GM19238 (cell line): Measurements from ENCODE around the gene SH3RF3.

ENCODE experiments used
- DNase-seq: peaks from one replicate; pipeline ENCODE4 v3.0.0; 2011; ENCODE audit warnings: low spot score; ENCODE audit not compliant: insufficient read length

Gene SH3RF3

DNA sequence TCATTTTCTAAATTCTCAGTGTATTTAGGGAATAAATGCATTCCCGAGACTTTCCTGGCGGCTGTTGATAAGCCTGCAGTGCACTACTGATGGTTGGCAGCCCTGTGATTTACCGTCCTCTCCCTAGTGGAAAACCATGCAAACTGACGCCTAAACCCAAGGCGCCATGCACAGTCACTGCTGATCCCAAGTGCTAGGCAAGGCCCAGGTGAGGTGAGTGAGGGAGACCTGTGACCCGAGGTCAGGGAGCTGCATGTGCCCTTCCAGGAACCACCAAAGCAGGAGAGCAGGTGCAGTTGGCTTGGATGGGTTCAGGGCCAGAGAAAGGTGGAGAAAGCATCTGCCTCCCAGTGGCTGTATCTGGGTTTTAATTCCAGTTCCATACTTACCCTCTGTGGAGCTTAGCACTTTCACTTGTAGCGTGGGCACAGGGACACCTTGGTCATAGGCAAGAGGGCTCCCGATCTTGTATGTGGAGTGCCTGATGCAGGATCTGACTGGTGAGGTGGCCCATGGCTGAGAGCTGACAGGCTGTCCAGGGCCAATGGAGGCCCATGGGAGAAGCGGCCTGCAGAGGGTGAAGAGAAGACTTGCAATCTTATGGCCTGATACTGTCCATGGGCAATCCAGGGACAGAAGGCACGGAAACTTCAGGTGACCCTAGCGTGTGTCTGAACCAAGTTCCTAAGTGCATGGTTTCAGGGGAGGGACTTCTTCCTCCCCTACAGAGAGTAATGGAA is 131.3 kb downstream of the SH3RF3 start:
- DNase-seq, result no peak

DNA sequence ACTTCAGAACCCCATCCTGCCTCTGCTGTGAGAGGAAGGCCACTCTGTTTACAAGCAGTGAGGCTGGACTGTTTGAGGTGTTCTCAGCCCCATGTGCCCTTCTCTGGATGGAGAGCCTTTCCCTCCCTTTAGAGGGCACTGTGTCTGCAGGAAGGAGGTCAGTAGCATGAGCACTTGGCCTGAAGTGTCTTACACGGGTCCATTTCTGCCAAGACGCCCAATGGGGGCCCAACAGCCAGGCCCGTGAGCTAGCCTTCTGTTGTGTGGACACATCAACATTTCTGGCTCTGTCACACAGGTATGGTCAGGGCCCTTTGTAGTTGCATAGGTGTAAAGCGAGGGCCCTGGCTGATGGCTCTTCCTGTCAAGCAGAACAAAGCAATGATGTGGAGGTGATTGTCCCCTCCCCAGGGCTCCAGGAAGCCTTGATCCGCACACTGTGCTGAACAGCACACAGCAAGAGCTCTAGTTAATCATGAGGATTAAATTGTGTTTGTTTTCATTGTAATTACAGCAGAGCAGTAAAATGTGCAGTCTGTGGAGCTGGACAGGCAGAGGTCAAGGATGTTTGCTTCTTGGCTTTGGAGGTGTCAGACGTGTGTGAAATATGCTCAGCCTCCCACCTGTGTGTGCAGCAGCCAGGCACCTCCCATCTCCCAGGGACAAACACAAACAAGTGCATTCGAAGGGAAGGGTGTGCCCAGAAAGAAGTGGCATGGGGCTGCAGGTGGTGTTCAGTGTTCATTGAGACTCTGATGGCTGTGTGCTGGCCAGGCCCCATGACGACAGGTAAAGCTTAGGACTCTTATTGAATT is 132.1 kb downstream of the SH3RF3 start:
- no peak for DNase-seq

DNA sequence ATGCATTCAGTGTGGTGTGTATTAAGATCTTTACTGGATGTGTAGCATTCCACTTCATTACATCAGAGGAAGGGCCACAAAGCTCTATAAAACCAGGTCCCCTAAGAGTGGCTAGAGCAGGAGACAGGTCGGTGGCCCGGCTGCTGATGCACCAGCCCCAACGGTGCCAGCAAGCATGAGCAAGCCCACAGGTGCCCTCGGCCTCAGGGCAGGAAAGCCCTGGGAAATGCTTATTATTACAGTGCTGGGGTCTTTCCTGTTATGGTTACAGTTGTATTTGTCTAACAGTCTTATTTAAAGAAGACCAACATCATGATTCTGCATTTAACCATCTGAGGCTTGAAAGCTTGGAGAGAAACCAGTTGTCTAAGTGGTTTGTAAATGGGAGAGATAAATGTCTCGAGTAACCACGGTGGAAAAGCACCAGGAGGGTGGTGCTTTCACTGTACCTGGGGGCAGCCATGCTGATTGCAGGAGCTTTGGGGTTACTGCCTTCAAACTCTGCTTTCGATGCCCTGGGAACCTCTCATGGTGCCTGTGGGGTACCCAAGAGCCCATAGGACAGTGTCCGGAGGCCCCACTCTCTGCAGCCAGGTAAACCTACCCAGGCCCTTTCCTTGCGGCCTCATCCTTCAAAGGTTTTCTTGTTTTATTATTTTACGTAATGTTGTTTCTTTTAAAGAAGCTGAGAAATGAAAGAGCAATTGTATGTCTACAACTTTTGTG is 133.1 kb downstream of the SH3RF3 start:
- no peak for DNase-seq

DNA sequence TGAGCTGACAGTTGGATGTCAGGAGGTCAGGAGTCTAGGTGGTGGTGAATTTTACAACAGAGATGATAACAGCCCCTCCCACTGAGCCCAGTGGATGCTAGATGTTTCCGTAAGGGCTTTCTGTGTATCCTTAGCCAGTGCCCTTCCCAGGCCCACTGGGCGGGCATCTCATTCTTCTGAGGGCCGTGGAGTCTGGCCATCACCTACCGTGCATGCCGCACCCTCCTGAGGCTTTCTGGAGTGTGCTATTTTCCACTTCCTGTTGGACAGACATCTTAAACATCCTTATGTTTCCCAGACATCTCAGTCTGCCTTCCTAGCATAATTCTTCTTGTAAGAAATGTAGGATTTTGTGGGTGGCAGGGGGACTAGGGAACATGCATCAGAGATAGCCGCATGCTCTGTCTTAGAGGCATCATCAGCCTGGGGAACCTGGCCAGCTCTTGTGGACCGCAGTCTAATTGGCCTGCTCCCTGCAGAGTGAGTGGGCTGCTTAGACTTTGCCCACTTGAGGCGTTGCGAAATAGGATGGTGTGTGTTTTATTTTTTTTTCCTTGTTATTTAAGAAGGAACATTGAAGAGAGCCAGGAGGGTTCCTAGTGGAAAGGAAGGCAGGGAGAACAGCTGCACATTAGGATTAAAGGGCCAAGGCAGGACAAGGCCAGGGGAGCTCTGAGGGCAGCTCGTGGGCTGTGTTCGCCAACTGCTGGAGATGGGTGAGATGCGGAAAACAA is 135.8 kb downstream of the SH3RF3 start:
- DNase-seq, result no peak

DNA sequence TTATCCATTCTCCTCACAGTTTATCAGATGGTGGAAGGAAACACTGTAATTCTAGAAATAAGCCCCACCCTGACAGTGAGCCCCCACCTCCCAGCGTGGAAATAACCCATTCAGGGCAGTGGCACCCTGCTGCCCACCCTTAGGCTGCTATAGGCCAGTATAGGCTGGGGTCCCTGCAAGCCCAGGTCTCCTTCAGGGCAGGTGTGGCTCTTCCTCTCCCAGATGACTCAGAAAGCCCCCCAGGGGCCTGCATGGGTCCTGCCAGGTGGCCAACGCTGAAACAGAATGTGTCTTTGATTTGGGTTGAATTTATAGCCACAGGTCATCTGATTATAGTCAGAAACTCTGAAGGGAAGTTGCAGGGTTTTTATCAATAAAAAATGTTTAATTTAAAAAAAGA is 136.4 kb downstream of the SH3RF3 start:
- DNase-seq, result no peak

DNA sequence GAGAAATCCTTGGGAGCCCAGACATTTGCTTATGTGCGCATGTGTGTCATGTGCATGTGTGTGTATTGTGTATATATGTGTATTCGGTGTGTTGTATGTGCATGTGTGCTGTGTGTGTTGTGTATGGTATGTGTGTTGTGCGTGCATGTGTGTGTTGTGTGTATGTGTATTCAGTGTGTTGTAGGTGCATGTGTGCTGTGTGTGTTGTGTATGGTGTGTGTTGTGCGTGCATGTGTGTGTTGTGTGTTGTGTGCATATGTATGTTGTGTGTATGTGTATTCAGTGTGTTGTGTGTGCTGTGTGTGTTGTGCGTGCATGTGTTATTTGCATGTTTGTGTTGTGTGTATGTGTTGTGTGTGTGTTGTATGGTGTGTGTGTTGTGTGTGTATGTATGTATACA is 136.9 kb downstream of the SH3RF3 start:
- DNase-seq, result no peak

DNA sequence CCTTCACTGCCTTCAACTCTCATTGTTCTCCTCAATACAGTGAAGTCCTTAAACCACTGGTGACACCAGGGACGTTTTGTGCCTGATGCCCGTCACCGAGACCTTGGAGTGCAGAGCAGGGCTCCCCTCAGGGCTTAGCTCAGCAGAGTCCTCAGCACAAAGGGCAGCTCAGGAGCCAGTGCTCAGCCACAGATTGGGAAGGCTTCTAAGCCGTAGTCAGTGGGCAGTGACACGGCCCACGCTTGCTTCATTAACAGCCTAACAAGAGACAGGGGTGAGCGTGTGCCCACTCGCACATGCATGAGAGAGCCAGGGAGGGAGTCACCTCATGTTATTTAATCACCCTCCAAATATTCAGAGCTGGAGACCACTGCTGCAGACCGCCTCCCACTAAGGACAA is 137.5 kb downstream of the SH3RF3 start:
- DNase-seq, result no peak

DNA sequence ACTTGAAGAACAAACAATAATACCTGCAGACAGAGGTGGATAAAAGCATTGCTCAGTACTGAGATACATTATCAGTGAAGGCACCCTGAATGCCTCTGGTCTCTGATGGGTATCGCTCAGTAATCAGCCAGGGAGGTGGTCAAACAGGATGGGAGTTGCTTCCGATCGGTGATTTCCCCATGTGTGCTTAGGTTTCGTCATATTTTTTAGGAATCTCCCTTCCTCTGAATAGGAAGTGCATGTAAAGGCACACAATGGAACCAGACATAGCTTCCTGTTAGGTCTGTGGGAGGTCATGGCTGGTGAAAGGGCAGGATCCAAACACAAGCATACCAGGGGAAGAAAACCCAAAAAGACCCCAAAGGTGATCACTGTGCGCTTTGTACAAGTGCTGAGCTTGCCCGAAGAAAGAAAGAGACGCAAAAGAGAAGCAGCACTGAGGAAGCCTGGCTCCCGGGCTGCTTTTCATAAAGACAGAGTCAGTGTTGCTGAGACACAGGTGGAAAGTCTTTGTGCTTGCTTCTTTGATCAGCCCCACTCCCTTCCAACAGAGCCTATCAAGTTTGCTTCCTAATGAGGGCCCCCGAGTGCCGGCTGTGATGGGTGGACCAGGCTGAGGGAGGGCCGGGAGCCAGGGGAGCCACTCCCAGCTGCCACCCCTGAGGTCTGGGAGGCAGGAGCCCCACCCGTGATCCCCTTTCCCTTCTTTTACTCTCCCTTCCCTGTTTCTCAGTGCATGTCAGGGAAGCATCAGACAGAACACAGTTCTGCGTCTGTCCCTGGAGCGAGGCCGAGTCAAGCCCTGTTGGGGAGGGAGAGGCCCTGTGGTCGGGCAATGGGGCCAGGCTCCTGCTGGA is 138.2 kb downstream of the SH3RF3 start:
- no peak for DNase-seq

DNA sequence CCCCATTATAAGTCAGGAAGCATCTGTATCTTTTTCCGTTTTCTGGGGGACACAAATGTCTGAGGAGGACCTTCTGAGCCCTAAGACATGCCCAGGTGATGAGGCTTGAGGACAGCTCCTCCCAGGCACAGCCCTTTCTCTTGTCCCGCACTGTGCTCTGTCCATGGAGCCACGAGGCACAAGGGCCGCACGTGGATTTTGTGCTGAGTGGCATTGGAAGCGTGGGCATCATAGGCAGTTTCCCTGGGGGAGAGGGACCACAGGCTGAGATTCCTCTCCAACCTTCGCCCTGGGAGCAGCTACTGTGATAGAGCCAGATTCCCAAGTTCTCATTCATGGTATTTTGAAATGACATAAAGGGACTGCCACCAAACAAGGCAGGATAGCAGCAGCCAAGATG is 139.9 kb downstream of the SH3RF3 start:
- DNase-seq, result no peak

DNA sequence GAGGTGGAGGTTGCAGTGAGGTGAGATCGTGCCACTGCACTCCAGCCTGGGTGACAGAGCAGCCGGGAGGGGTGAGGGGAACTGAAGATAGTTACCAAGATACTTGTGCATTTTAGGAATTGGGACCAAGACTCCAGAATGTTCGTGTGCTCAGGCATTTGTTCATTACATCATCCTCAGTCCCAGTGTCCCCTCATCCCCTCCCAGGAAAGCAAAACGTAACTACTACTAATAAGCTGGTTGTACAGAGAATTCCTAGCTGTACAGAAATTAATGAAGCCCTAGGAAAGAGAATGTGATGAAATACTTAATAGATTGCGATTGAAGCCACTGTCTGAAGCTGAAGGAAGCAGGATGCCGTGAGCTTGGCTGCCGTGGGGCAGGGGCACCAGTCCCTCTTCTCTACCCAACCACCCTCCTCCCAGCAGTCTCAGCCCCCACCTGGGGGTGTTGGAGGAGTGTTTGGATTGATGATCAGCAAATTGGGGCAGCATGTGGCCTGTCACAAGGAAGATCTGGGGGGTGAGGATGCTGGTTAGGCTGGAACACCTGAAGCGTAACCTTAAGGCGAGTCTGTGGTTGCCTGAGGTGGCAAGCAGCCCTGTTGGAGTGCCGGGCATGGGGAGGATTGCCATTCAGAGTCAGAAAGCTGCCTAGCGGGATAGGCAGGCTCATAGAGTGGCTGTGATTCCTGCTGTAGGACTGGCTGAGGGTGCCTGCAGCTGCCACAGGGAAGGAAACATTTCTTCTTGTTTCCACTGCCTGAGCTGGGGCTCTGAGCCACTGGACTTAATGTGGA is 140.9 kb downstream of the SH3RF3 start:
- DNase-seq, result no peak

DNA sequence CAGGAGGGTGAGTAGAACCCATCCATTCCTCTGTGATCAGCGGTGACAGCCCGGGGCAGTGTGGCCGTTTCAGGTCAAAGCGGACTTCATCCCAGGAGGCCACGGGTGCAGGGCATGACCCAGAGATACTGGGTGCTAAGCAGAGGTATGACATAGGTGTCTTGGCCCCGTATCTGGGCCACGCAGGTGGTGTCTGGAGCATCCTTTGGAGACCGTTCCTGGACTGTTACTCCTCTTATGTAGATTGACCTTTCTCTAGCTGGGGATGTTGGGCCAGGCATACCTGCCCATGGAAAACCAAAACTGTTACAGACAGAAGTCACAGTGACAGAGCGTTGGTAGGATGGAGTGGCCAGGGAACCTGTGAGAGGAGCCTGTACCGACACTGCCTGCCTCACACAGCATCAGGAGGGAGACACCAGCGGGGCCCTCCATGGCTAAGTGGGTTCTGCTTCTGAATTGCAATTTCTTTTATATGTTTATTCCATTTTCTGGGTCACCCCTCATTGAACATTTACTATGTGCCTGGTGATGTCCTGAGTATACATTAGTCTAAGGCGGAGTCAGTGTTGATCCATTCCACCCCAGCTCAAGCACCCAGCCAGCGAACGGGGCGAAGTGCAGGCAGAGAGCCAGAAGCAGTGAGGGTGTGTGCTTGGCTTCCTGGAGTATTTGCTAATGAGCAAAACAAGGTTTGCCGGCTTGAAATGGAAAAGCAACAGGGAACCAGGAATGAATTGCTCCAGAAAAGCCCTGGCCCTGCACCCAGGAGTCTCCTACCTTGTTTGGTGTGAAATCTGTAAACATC is 141.7 kb downstream of the SH3RF3 start:
- no peak for DNase-seq

DNA sequence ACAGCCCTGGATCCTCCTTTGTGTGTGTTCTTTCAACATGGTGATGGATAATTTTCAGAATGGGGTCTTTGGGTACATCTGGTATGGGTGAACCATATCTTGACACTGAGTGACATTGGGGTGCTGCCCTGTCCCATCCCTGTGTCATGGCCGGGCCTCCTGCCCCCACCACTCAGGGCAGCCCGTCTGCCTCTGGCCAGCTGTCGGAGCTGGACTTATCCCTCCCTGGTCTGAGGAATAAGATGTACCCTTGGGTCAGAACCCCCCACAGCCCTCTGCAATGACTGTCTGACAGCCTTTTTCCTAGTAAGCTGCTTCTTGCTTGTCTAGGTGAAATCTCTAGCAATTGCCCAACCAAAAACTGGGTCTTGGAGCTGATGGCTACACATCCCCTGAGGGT is 142.9 kb downstream of the SH3RF3 start:
- DNase-seq, result no peak

DNA sequence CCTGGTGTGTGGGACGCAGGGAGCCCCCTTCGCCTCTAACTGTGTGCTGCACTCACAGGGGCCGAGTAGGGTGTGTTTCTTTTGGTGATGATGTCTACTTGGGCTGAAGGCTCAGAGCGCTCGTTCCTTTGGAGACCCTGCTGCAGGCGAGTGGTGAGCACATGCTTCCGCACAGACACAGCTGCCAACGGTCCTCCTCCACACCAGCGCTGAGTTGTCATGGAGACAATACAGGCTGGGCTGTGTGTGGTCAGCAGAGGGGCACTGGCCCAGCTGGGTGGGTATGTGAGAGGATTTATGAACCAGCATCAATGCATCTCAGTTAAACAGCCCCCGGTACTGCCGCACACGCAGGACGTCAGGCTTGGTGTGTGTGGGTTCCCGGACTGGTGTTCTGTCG is 143.5 kb downstream of the SH3RF3 start:
- no peak for DNase-seq

DNA sequence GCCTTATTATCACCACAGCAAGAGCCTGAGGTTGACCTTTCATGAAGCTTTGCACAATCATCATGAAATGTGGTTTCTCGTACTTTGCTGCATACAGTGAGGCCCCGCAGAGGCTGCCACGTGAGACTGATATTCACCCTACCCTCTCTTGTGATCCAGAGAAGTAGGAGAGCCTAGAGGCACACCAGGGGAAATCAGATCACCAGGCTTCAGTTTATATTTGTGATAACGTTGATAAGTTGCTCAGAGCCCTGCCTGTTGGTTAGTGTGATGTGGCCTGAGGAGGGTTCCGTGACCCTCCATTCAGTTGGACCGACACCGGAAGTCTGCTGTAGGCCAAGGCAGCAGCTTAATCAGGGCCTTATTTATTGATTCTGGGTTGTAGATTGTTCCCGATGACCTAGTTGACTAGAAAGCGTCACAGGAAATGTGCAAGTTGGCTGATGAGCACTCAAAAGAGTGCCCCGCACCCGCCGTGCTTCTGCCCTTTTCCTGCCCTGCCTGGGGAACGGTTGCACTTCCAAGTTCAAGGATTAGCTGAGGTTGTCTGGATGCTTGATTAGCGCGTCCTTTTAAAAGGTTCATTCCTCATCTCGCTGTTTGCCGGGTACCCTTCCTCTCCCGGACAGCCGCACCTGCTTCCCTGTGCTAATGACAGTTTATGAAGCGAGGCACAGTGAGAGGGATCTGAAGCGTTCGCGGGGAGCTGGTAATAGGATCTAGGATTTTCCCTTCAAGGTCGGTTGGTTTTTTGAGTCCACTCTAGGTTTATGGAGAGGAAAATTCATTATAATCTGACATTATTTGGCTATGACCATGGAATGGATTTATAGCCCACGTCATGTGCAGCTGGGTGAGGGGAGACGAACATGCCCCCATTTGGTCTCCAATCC is 146.4 kb downstream of the SH3RF3 start:
- no peak for DNase-seq

DNA sequence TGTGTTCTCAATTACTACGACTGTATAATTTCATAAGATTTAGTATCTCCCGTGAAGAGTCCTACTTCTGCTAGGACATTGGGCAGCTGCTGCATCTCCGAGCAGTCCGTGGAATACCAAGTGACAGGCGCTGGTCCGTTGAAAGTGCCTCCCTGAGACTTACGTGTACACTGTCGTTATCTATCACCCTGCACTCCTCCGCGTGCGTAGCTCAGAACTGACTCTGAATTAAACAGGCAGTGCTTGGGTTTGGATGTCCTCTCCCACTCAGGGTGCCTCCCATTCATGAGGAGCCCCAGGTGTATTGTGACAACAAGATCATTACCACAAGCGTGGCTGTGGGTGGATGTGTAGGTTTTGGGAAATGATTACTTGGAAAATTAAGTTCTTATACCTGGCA is 148.4 kb downstream of the SH3RF3 start:
- DNase-seq, result no peak

DNA sequence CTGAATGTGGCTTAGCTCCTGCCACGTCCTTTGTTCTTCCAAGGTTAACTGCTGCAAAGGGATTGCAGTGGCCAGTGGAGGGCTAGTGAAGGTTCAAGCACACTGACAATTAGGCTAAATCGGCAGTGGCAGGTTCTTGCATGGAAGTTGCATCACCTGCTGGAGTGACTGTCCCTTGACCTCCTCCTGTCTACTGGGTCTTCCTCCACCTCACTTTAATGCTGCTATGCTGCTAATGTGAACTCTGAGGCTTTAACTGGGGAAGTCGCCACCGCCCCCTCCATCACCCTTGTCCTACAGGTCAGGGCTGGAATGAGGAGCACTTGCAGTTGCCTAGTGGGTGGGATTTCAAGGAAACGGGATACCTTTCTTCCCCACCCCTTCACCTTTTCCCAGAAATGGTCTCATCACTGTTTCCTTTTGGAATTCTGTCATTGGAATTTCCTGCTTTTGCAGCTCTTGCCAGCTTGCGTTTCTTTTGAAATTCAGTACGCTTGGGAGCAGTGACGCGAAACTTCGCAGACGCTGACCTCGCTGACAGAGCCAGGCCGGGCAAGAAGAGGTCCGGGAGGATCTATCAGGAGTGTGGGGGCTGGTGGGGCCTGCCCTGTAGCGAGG is 150.3 kb downstream of the SH3RF3 start:
- DNase-seq, result no peak

DNA sequence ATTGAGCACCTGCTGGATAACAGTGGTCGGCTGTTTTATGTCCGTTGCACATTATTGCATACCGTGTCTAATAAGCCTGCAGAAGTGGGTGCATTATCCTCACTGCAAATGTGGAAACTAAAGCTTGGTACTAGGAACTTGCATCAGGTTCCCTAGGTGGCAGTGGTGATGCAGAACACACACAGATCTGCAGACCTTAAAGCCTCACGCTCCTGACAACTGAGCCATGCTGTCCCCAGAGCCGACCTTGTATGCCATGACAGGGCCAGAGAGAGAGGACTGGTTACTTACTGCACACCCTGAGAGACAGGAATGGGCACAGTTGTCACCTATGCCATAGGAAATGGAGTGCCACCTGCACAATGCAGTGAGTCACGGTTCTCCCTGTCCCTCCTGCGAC is 151.8 kb downstream of the SH3RF3 start:
- DNase-seq, result no peak

DNA sequence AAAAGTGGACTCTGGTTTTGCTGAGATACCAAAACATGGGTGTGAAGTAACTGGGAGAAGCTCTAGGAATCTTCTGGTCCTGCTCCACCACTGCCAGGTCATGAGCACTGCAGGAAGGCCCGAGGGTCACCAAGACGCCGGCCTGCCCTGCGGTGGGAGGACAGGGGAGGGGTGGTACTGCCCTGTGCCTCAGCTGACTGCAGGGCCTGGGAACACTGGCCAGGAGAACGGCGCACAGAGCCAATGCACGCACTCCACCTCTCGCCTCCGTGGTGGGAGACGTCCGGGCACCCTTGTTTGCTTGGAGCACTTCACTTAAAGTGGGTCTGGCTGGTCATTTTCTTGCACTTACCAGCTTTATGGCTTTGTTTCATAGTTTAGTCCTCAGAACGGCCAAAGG is 153.4 kb downstream of the SH3RF3 start:
- no peak for DNase-seq
